HG02798 (cell line): ENCODE measurements around the gene AMBP.

Experiments
- ATAC-seq: cut with Tn5 transposase; IDR thresholded peaks from one replicate; pipeline ENCODE4 v1.9.1; 2021; ENCODE audit warnings: mild to moderate bottlenecking; ENCODE audit not compliant: unreplicated experiment, poor library complexity

AMBP gene

DNA sequence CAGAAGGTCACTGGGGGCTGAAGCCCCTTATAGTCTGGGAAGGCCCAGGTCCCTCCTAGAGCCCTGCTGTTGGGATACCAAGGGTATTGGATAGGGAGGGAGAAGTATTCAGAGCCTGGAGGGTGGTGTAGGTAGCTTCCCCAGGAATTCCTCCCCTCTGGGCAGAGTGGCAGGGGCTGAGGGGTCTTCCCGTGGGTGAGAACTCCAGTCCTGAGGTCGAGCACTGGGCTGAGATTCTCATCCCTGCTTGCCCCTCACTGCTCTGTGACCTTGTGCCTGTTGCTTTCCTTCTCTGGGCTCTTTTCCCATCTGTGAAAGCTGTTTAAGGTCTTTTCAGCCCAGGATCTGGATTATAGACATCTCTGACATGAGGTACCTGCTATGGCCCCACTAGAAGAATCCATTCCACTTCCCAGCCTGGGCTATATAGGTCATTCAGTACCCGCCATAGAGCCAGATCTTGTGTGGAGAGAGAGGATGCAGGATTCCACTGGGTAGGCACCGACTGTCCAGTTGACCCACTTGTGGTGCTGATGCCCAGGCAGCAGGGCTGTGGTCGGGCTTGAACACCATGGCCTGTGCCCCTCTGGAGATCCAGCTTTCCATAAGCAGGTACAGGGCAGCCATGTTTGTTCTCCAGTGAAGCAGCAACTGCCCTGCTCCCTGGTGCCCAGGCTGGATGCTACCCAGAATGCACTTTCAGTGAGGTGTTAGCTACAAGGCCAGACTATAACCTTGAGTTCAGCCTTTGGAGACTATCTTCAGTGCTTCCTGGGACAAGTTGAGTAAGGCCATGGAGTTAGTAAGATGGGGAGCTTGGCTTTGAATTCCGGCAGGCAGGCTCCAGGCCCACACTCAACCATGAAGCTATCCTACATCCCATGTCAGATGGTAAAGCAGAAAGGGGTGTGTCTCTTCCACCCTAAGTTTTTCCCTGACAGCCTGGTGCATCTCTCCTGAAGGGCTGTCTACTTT is 60.1 kb downstream of the AMBP start:
- ATAC-seq, result no peak

DNA sequence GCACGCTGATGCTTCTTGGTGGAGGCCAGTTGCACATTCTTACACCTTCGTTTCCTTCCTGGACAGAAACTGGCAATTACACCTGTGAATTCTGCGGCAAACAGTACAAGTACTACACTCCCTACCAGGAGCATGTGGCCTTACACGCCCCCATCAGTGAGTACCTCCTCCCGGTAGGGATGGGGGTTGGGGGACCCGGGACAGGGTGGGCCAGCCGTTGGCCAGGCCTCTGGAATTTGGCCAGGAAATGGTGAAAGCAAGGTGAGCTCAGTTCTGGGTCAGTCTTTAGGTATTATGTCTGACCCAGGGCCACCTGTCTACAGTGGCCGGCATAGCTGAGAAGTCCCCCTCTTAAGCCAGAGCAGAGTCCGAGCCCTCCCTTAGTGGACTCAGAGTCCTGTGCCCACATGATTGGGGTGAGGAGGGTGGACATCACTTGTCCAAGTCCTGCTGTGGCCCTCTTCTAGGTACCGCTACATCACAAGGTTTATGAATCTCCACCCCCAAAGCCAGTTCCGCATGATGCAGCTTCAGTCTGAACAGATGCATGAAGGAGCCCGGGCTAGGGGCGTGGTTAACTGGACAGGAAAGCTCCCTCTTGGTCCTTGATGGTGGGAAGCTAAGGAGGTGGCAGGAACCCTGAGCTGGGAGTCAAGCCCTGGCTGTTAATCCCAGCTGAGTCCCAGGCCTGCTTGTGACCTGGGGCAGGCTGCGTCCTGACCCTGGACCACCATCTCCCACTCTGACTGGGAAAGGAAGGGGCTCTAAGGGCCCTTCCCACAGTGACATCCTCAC is 61.3 kb downstream of the AMBP start:
- ATAC-seq, result no peak

DNA sequence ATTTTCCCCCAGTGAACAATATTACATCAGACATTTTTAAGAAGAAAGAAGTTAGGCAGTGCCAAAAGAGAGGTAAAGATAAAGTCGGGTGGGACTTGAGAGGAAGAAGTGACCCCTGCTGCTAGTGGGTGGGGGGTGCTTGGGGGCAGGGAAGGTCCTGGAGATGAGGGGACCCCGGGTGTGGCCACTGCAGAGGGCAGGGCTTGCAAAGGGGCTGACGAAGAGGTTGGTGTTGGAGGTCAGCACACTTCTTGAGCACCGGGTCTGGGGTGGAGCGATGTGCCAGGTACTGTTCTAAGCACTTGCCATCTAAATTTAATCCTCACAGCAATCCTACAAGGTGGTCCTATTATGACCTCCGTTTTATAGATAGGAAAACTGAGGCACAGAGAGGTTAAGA is 62.0 kb downstream of the AMBP start:
- ATAC-seq, result no peak

DNA sequence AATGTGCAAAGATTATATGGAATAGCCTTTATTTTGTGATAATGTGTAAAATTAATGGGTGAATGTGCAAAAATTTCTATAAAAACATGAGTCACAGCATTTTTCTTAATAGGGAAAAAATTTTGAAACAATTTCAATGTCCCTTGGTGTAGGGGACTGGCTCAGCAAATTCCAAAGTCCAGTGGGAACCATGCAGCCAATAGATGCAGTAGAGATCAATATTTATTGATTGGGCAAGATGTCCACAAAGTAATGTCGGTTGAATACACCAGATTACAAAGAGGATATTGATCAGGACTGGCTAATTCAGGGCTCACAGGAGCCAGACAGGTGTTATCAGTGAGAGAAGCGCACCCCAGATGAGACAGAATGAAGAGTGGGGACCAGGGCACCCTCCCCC is 62.5 kb downstream of the AMBP start:
- no peak for ATAC-seq

DNA sequence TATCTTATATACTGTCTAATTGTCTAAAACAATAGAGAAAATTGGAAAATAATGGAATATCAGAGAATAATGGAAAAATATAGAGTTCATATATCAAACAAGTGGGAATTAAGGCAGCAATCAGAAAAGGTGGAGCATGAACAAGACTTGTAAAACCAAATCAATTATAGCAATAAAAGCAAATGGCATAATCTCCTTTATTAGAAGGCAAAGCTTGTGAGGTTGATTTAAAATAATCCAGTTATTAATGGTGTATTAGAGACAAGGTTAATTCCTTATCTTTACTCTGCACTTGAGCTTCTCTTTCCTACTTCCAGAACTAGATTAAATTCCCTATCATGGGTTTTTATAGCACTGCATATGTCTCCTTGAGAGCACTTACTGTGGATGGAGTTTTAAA is 64.1 kb downstream of the AMBP start:
- ATAC-seq, result no peak

DNA sequence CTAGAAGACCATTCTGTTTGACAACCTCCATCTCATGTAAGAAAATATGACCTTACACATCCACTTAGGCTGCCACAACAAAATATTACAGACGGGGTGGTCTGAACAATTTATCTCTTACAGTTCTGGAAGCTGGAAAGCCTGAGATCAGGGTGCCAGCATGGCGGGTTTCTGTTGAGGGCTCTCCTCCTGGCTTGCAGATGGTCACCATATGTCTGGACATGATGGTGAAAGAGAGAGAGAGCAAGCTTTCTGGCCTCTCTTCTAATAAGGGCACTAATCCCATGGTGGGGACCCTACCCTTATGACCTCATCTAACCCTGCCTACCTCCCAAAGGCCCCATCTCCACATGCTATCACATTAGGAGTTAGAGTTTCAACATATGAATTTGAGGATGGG is 66.0 kb downstream of the AMBP start:
- ATAC-seq, result no peak

DNA sequence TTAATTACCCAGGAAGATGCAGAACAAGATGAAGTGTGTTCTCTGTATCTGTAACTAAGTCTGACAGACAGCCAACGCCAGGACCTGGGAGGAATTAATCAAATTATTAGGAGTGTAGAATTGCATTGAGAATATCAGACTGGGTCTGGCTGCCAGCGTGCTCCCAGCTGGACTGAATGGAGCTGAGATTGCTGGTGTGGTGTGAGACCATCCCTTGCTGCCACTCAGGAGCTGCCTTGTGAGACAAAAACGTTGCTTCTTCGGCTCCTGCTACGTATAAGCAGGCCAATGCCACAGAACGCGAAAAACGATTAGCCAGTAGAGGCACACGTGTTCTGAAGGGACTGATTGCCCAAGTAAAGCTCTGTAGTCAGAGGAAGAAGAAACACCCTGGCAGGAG is 66.8 kb downstream of the AMBP start:
- ATAC-seq, result no peak
